H1 (cell line): ENCODE measurements around the gene VEPH1. TPM values are rescaled to one million over a fixed set of nuclear protein-coding genes. Genes with fewer than 3 reads are reported as not detected.

Experiments used
- CBX5 ChIP-seq: fragments of 300-800, 300-1000 bp; sonication (generic); IDR thresholded peaks from 2 replicates; pipeline ENCODE4 v1.7.1; 2016; ENCODE audit warnings: antibody characterized with exemption, low read length, low read depth
- EP300 ChIP-seq, 2 experiments: IDR thresholded peaks; 1 replicate in 1 of 2; 2 replicates in 1 of 2; pipeline ENCODE4 v1.6.1; 2011 to 2012; ENCODE audit warnings: low read depth in 2 of 2, low read length in 2 of 2, mild to moderate bottlenecking in 2 of 2, borderline replicate concordance in 1 of 2, inconsistent platforms in 1 of 2, moderate library complexity in 1 of 2
- polyA plus RNA-seq, 7 experiments: library from polyadenylated mRNA; depleted of rRNA in 3 of 7; stranded (reverse) in 5 of 7; unstranded in 2 of 7; fragments of >200 nt in 5 of 7; fragments of 200-250 nt in 2 of 7; gene quantifications; 1 replicate in 5 of 7; 2 replicates in 1 of 7; 4 replicates in 1 of 7; pipeline versions ENCODE4 v1.2.1 to v1.2.3, GENCODE V29; 2011 to 2013; ENCODE audit warnings: missing spikeins in 2 of 7, mixed read lengths in 2 of 7
- total RNA-seq: library from RNA; stranded (reverse); fragmentation: NEBNext Ultra II Directional; extraction: Animal tissue kit (Norgen Biotek cat#: 25700); gene quantifications from 2 replicates; pipeline ENCODE4 v1.2.1, GENCODE V29; 2021

The VEPH1 gene
- total and polyA plus RNA-seq, 2 of the 8 experiments (the other 6 are each of a cell fraction or from before 2014, with no cell fraction given): 12.0 to 18.3 TPM

DNA sequence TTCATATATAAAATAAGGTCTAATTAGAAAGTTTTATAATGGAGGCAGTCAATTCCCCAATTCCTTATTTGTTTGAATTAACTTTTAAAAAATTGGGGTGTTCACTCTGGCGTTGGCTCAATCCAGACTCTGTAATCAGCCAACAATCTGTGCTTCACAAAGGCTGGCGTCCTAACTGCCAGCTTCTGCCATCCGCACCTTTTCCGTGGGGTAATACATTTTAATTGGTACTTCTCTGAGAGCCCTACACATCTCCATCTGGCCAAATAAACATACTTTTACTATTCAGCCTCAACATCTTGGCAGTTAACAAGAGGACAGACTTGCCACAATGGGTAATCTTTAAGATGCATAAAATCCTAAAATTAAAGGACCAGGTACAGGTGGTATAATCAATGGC lies 218.1 kb downstream of the VEPH1 start (continued):
- TF ChIP-seq CBX5 (no peak), EP300 (IDR thresholded peaks at IDR 0.05; ENCODE audit: borderline replicate concordance in 1 of 2, low read depth in 2 of 2, low read length in 2 of 2) (no peak)
